HCT116 (cell line): Measurements from ENCODE around the gene MOAP1. TPM values are rescaled to one million over a fixed set of nuclear protein-coding genes. Genes with fewer than 3 reads are reported as not detected.

Experiments
- ATAC-seq: fragments of 200-7000 bp; cut with Tn5 transposase; 2 replicates; pipeline ENCODE4 v1.9.1; 2020; ENCODE audit warnings: mild to moderate bottlenecking, moderate library complexity
- BruUV-seq: library from RNA; stranded (reverse); fragments of 400-500 nt; replicated peaks from 2 replicates; lab custom pipeline; 2021; lab: Mats Ljungman, UMichigan
- CTCF ChIA-PET: fragments of 300-600 bp; sonication (Branson Sonifier 250); formaldehyde crosslinking; loops from one replicate; lab custom pipeline; 2021; ENCODE audit warnings: antibody characterized with exemption; lab: Charles Lee
- POLR2A ChIA-PET: fragments of 300-600, 350-600 bp; sonication (Branson Sonifier 250); formaldehyde crosslinking; loops from one replicate; lab custom pipeline; 2021; ENCODE audit warnings: antibody characterized with exemption; lab: Charles Lee
- RAD21 ChIA-PET, 2 experiments: fragments of 300-600 bp; sonication (Branson Sonifier 250); formaldehyde crosslinking; loops; one replicate each; lab custom pipeline; 2023; ENCODE audit warnings: low total read pairs in 2 of 2; ENCODE audit not compliant: uncharacterized antibody in 2 of 2, unreplicated experiment in 2 of 2, low non-redundant PET in 1 of 2; lab: Charles Lee
- DNase-seq: peaks from one replicate; pipeline ENCODE4 v3.0.0-alpha.2; 2010; ENCODE audit warnings: low read depth, low spot score
- H2AFZ ChIP-seq: fragments of 200-600 bp; shearing (Covaris generic), sonication (generic); 2 replicates; pipeline ENCODE4 v1.6.1; 2017; ENCODE audit warnings: low read depth, mixed run types, mixed read lengths, antibody characterized with exemption, low read length; ENCODE audit not compliant: poor library complexity, severe bottlenecking
- H3K27ac ChIP-seq: 2 replicates; pipeline ENCODE4 v1.5.1; 2012; ENCODE audit warnings: low read depth, low read length
- H3K27me3 ChIP-seq: fragments of 200-600 bp; sonication (generic); 2 replicates; pipeline ENCODE4 v1.6.1; 2016; ENCODE audit warnings: mixed run types, low read length, mixed read lengths; ENCODE audit not compliant: insufficient read depth
- H3K36me3 ChIP-seq, 2 experiments: fragments of 200-500 bp in 1 of 2; fragments of 200-600 bp in 1 of 2; sonication (Bioruptor generic) in 1 of 2; sonication (generic) in 1 of 2; 2 replicates each; pipeline versions ENCODE4 v1.5.1 to v1.6.1; 2014 to 2016; ENCODE audit warnings: low read length in 2 of 2, inconsistent platforms in 1 of 2, mixed read lengths in 1 of 2, mixed run types in 1 of 2; ENCODE audit not compliant: insufficient read depth in 2 of 2, control insufficient read depth in 1 of 2
- H3K4me1 ChIP-seq, 2 experiments: fragments of 200-600 bp in 1 of 2; sonication (generic) in 1 of 2; 2 replicates each; pipeline versions ENCODE4 v1.5.1 to v1.6.1; 2012 to 2017; ENCODE audit warnings: low read length in 2 of 2, inconsistent platforms in 1 of 2, mild to moderate bottlenecking in 1 of 2, mixed read lengths in 1 of 2, mixed run types in 1 of 2, moderate library complexity in 1 of 2; ENCODE audit not compliant: insufficient read depth in 2 of 2, control insufficient read depth in 1 of 2
- H3K4me2 ChIP-seq: fragments of 200-600 bp; sonication (generic); 2 replicates; pipeline ENCODE4 v1.6.1; 2017; ENCODE audit warnings: mixed run types, low read length, mixed read lengths
- H3K4me3 ChIP-seq, 2 experiments: fragments of 200-600 bp in 1 of 2; sonication (generic) in 1 of 2; replicated peaks in 1 of 2; 2 replicates each; pipeline ENCODE4 v1.5.1; 2011 to 2016; ENCODE audit warnings: low read length in 2 of 2, control low read depth in 1 of 2, low read depth in 1 of 2, mild to moderate bottlenecking in 1 of 2, mixed read lengths in 1 of 2, mixed run types in 1 of 2
- H3K79me2 ChIP-seq: fragments of 200-600 bp; sonication (generic); 2 replicates; pipeline ENCODE4 v1.6.1; 2017; ENCODE audit warnings: mild to moderate bottlenecking, mixed run types, low read length, moderate library complexity, mixed read lengths; ENCODE audit not compliant: insufficient read depth
- H3K9ac ChIP-seq: fragments of 200-600 bp; sonication (generic); 2 replicates; pipeline ENCODE4 v1.6.1; 2016; ENCODE audit warnings: low read length, mixed read lengths
- H3K9me2 ChIP-seq: fragments of 200-600 bp; sonication (generic), shearing (Covaris generic); 2 replicates; pipeline ENCODE4 v1.6.1; 2017; ENCODE audit warnings: mixed run types, mild to moderate bottlenecking, moderate library complexity; ENCODE audit not compliant: insufficient read depth
- H3K9me3 ChIP-seq, 2 experiments: fragments of 200-500 bp in 1 of 2; fragments of 200-600 bp in 1 of 2; sonication (Bioruptor generic) in 1 of 2; sonication (generic) in 1 of 2; 2 replicates each; pipeline ENCODE4 v1.6.1; 2014 to 2017; ENCODE audit warnings: low read length in 2 of 2, mixed read lengths in 2 of 2, inconsistent platforms in 1 of 2, low read depth in 1 of 2, mild to moderate bottlenecking in 1 of 2, mixed run types in 1 of 2, moderate library complexity in 1 of 2; ENCODE audit not compliant: control insufficient read depth in 1 of 2, insufficient read depth in 1 of 2
- H4K20me1 ChIP-seq: fragments of 200-600 bp; sonication (generic), shearing (Covaris generic); 2 replicates; pipeline ENCODE4 v1.6.1; 2017; ENCODE audit warnings: mixed run types, mild to moderate bottlenecking, moderate library complexity; ENCODE audit not compliant: insufficient read depth
- CEBPB ChIP-seq: IDR thresholded peaks from 2 replicates; pipeline ENCODE4 v1.6.1; 2012; ENCODE audit warnings: low read depth
- CTCF ChIP-seq, 3 experiments: fragments of 200-600 bp in 1 of 3; sonication (generic) in 1 of 3; IDR thresholded peaks in 2 of 3; conservative IDR thresholded peaks in 1 of 3; 2 replicates each; pipeline ENCODE4 v1.5.1; 2012 to 2017; ENCODE audit warnings: low read depth in 2 of 3, low read length in 2 of 3, antibody characterized with exemption in 1 of 3, borderline replicate concordance in 1 of 3, control low read depth in 1 of 3, mild to moderate bottlenecking in 1 of 3, mixed read lengths in 1 of 3, mixed run types in 1 of 3, moderate library complexity in 1 of 3; ENCODE audit not compliant: insufficient read depth in 1 of 3
- EGR1 ChIP-seq: IDR thresholded peaks from 2 replicates; pipeline ENCODE4 v1.6.1; 2012; ENCODE audit warnings: low read depth
- ELF1 ChIP-seq: IDR thresholded peaks from 2 replicates; pipeline ENCODE4 v1.6.1; 2012; ENCODE audit warnings: low read depth, borderline replicate concordance
- EZH2 ChIP-seq: fragments of 200-600 bp; sonication (generic); IDR thresholded peaks from 2 replicates; pipeline ENCODE4 v1.6.1; 2017; ENCODE audit warnings: antibody characterized with exemption, mixed run types
- FOSL1 ChIP-seq: IDR thresholded peaks from 2 replicates; pipeline ENCODE4 v1.6.1; 2012; ENCODE audit warnings: low read depth
- JUND ChIP-seq: IDR thresholded peaks from 2 replicates; pipeline ENCODE4 v1.6.1; 2012
- MAX ChIP-seq: IDR thresholded peaks from 2 replicates; pipeline ENCODE4 v1.6.1; 2012
- POLR2A ChIP-seq: IDR thresholded peaks from 2 replicates; pipeline ENCODE4 v1.7.0; 2011; ENCODE audit warnings: borderline replicate concordance; ENCODE audit not compliant: insufficient read depth, insufficient read length; ENCODE audit errors: extremely low read depth
- POLR2AphosphoS5 ChIP-seq: IDR thresholded peaks from 2 replicates; pipeline ENCODE4 v1.6.1; 2011; ENCODE audit warnings: mild to moderate bottlenecking, low read depth, low read length, moderate library complexity
- SIN3A ChIP-seq: IDR thresholded peaks from 2 replicates; pipeline ENCODE4 v1.6.1; 2012; ENCODE audit warnings: low read depth
- SP1 ChIP-seq: IDR thresholded peaks from 2 replicates; pipeline ENCODE4 v1.6.1; 2012; ENCODE audit warnings: low read depth
- SRF ChIP-seq: IDR thresholded peaks from 2 replicates; pipeline ENCODE4 v1.6.1; 2012; ENCODE audit warnings: low read depth
- YY1 ChIP-seq: IDR thresholded peaks from 2 replicates; pipeline ENCODE4 v1.6.1; 2011; ENCODE audit warnings: low read length, low read depth, moderate library complexity, mild to moderate bottlenecking; ENCODE audit not compliant: insufficient replicate concordance; ENCODE audit errors: extremely low read depth
- ZFX ChIP-seq: fragments of 450-650 bp; IDR thresholded peaks from 2 replicates; pipeline ENCODE4 v1.6.1; 2017
- intact Hi-C: fragments of 100-400 bp; cut with micrococcal nuclease; formaldehyde crosslinking; loops from 2 replicates; pipeline ENCODE4 v1.10.0; 2022
- total RNA-seq: library from RNA; stranded (reverse); gene quantifications from one replicate; pipeline ENCODE4 v1.2.1, GENCODE V29; 2021; ENCODE audit not compliant: unreplicated experiment

Gene MOAP1
- total RNA-seq, 1 experiment from 2014 or later = 14.2 TPM

- BruUV-seq = no TSS peak
- H3K4me1 ChIP-seq = peaks cover 7 to 30% of the 10 kb centered on the region in 2 experiments
- peak; percentile 92 for ATAC-seq
- H4K20me1 ChIP-seq = no peaks in the 10 kb centered on the region
- ChIA-PET RAD21 (interaction anchor here (0.7 to 1.2 kb wide), 4 partner anchors 93 to 412 kb away, joined by 3 to 5 read pairs (median 4); no protein-coding TSS in a partner anchor), POLR2A (interaction anchor here (0.5 to 1.5 kb wide), 4 partner anchors 12 to 330 kb away, joined by 3 to 4 read pairs (median 3); no protein-coding TSS in a partner anchor)
- peaks cover 0 to 4% of the 10 kb centered on the region in 2 experiments; a peak in 1 of 4 replicates for H3K36me3 ChIP-seq
- H3K79me2 ChIP-seq = peaks cover 74% of the 10 kb centered on the region
- DNase-seq = peak; percentile 93
- peak within 1 kb of the TSS; percentile 83 for H3K27ac ChIP-seq
- intact Hi-C loops = loop anchor here (1.0 to 5.0 kb wide), 2 partner anchors 95 to 337 kb away; no protein-coding TSS in a partner anchor
- H3K9me2 ChIP-seq = no peaks in the 10 kb centered on the region
- no peaks in the 10 kb centered on the region for H3K9me3 ChIP-seq
- peak within 1 kb of the TSS; percentile 66 for H2AFZ ChIP-seq
- H3K9ac ChIP-seq = peak within 1 kb of the TSS; percentile 91
- H3K27me3 ChIP-seq = no peaks in the 10 kb centered on the region
- TF ChIP-seq POLR2A = peak; percentile 51
- 0 out of 6 replicates have a peak, but pooled peaks of 1 of the 3 experiments have one; percentile 22 for TF ChIP-seq CTCF (IDR thresholded peaks at IDR 0.05 in 2 of 3, conservative IDR thresholded peaks at IDR 0.05 in 1 of 3; ENCODE audit: borderline replicate concordance in 1 of 3, insufficient read depth in 1 of 3, low read depth in 2 of 3, low read length in 2 of 3)
- peak; percentile 68 for TF ChIP-seq POLR2AphosphoS5
- peak; percentile 51; the same call in 1 of the 2 replicates for TF ChIP-seq SRF
- no peak for TF ChIP-seq EZH2
- TF ChIP-seq YY1 = peak; percentile 67
- 0 out of 2 replicates have a peak, but pooled peaks have one; percentile 19 for TF ChIP-seq EGR1
- TF ChIP-seq SIN3A = peak; percentile 83
- peak; percentile 75 for TF ChIP-seq ELF1
- TF ChIP-seq SP1 = peak; percentile 77
- no peak for TF ChIP-seq CEBPB
- TF ChIP-seq JUND = no peak
- TF ChIP-seq MAX = peak; percentile 87
- TF ChIP-seq FOSL1 = no peak
- peak; percentile 79 for TF ChIP-seq ZFX
- TF ChIP-seq, all 23 proteins: peak for 11
- Histone ChIP-seq H3K4me2 (peak within 1 kb of the TSS; percentile 87), H3K4me3 (peak within 1 kb of the TSS; percentile 74 to 97)
- CTCF ChIA-PET = interaction anchor here (0.8 to 2.1 kb wide), 12 partner anchors 7 to 412 kb away, joined by 3 to 19 read pairs (median 4); partner anchors contain the start of genes LYSET and MOAP1
These were observed 22.2 kb upstream of the MOAP1 start, which contains the start of the genes GON7 and UBR7 for GRCh38 chr14:93206793-93207467. GON7 (minus strand) TSS chr14:93207065; CDS start chr14:93207037, 28 bp downstream. UBR7 (plus strand) TSS chr14:93207256; CDS start chr14:93207292, 36 bp downstream.
